Heart right ventricle (tissue), 16 donors: ENCODE results near the gene DUSP28. TPM values are rescaled to one million over a fixed set of nuclear protein-coding genes. Genes with fewer than 3 reads are reported as not detected.
"Not testable (repeated sequence)": the region's sequence is repeated elsewhere in the genome, so short reads cannot be mapped to it uniquely, and the experiment has no call there.

Source experiments
- ATAC-seq, 8 donors: fragments of 200-7000 bp; cut with Tn5 transposase; one replicate each; pipeline ENCODE4 v1.9.1; 2020; ENCODE audit warnings: mild to moderate bottlenecking in 8 of 8, moderate library complexity in 8 of 8, moderate number of reproducible peaks in 1 of 8
- DNase-seq, 2 donors: peaks; one replicate each; pipeline ENCODE4 v3.0.0-alpha.2; 2020
- H3K27ac ChIP-seq, 10 donors: fragments of 200-600 bp; sonication (generic) in 2 of 10; one replicate each; pipeline versions ENCODE4 v1.5.0 to v1.8.0; 2020 to 2022; ENCODE audit warnings: mild to moderate bottlenecking in 3 of 10
- H3K27me3 ChIP-seq, 7 donors: fragments of 200-600 bp; one replicate each; pipeline ENCODE4 v1.8.0; 2021 to 2022; ENCODE audit warnings: mild to moderate bottlenecking in 2 of 7
- H3K36me3 ChIP-seq, 9 donors: fragments of 200-600 bp; sonication (generic) in 1 of 9; one replicate each; pipeline versions ENCODE4 v1.5.0 to v1.8.0; 2020 to 2022; ENCODE audit warnings: mild to moderate bottlenecking in 2 of 9
- H3K4me1 ChIP-seq, 9 donors: fragments of 200-600 bp; sonication (generic) in 1 of 9; one replicate each; pipeline versions ENCODE4 v1.5.0 to v1.8.0; 2020 to 2022; ENCODE audit warnings: mild to moderate bottlenecking in 4 of 9
- H3K4me3 ChIP-seq, 10 donors: fragments of 200-600 bp; sonication (generic) in 2 of 10; one replicate each; pipeline versions ENCODE4 v1.5.0 to v1.8.0; 2020 to 2022; ENCODE audit warnings: mild to moderate bottlenecking in 7 of 10, moderate library complexity in 2 of 10
- H3K9me3 ChIP-seq, 11 donors: fragments of 200-600 bp in 10 of 11; sonication (generic) in 2 of 11; one replicate each; pipeline versions ENCODE4 v1.5.0 to v1.8.0; 2013 to 2022; ENCODE audit warnings: mild to moderate bottlenecking in 2 of 11, control low read depth in 1 of 11, moderate library complexity in 1 of 11
- WGBS, 2 donors: extraction: QIAGEN DNeasy Blood & Tissue Kit; methylation state at CpG; one replicate each; pipeline ENCODE4 v1.1.7; 2013; ENCODE audit warnings: inconsistent platforms in 1 of 2; 5-methylcytosine and 5-hydroxymethylcytosine counted together
- intact Hi-C, 10 donors: fragments of 100-400 bp; cut with DNase I; formaldehyde crosslinking; loops; one replicate each; pipeline versions ENCODE4 v1.11.1 to v1.14.2; 2022
- polyA plus RNA-seq, 2 donors: library from polyadenylated mRNA; stranded (reverse); fragments of 200-250 nt; gene quantifications; one replicate each; pipeline ENCODE4 v1.2.3, GENCODE V29; 2013
- total RNA-seq, 10 donors: library from RNA; stranded (reverse); fragmentation: NEBNext Ultra II Directional in 3 of 10; extraction: Animal tissue kit (Norgen Biotek cat#: 25700) in 3 of 10; gene quantifications; one replicate each; pipeline versions ENCODE4 v1.2.1 to v1.2.4, GENCODE V29; 2021 to 2023
- TF ChIP-seq, protein P1 (sequence below), 9 donors: fragments of 200-600 bp; sonication (generic) in 2 of 9; IDR thresholded peaks; one replicate each; pipeline versions ENCODE4 v1.5.0 to v1.8.0; 2021 to 2022; ENCODE audit warnings: antibody characterized with exemption in 9 of 9, mild to moderate bottlenecking in 5 of 9, moderate library complexity in 1 of 9
- donor health status: Arrhythmogenic right ventricular cardiomyopathy.
- donor health status: ischemic (EF 13 %, LVEDD 7.1; RV severe dilation, severe dysfunction).
- donor health status: healthy with polysubstance abuse.
- donor health status: DM: no; HTN: yes; CAD: no.
- donor health status: DM: no; HTN: no; CAD: no.
- donor health status: ischemic (EF 25% LVEDD 6.9; RV normal size, moderate dysfunction).
- donor health status: ischemic (EF 25% LVEDD 5.7; RV mildly dilated, moderate dysfunction).
- donor health status: healthy.
- donor health status: DM: yes; HTN: yes; CAD: no.
- donor health status: Ischemic cardiomyopathy.
- donor health status: ischemic (EF 35%, LVEDD 5.7; RV mildly dilated, moderate dysfunction).
- donor health status: nonischemic (EF 11% LVEDD 7.7; RV severe dilation, severe dysfunction).
- donor health status: DM: yes; HTN: yes; CAD: no.
- donor health status: PGD.
- donor health status: ischemic (EF 29% LVEDD 5.4; RV normal size, mild dysfunction).
- donor health status: nonischemic (EF 23%, LVEDD 6.1; RV moderate dilation, normal function).

The DUSP28 gene
- total and polyA plus RNA-seq, 12 donors, result 4.7 to 22.1 (median 13.4) TPM

DNA sequence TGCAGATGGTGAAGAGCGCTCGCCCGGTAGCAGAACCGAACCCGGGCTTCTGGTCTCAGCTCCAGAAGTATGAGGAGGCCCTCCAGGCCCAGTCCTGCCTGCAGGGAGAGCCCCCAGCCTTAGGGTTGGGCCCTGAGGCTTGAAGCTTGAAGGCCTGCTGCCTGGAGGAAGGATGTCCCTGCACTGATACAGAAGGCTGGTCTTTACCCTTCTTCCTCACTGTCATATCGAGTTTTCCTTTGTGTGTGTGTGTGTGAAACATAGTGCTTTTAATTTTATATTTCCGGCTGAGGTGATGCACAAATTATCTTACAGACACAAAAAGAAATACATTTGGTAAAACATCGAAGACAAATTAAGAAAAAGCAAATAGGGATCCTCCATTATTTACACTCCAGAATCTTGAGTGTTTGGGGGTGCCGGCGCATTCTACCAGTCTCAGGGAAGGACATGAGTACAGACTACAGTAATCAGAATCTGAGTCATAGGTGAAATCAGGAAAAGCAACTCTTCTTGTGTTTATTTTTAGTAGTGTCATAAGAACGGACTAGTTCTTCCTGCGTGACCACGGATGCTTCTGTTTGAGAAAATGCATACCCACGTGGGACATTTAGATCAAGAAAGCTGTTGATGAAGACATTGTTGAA lies 1.3 kb downstream of the DUSP28 start:
- Histone ChIP-seq H3K36me3 (peaks cover 0 to 17% (median 0%) of the 10 kb centered on the region in 9 donors), H3K27me3 (no peaks in the 10 kb centered on the region), H3K4me3 (peak overlapping the region; percentile 19 to 97 (median 86)), H3K9me3 (no peaks in the 10 kb centered on the region), H3K27ac (peak overlapping the region in 9 of 10 donors; percentile 81 to 100 (median 99)), H3K4me1 (peaks cover 12 to 87% (median 54%) of the 10 kb centered on the region in 9 donors)
- ATAC-seq (peak in 4 of 8 donors; percentile 1 to 11 (median 4)), DNase-seq (no peak)
- 21% methylated on average over 14 of the region's 14 CpGs for WGBS, 2 donors
- TF ChIP-seq, protein P1, sequence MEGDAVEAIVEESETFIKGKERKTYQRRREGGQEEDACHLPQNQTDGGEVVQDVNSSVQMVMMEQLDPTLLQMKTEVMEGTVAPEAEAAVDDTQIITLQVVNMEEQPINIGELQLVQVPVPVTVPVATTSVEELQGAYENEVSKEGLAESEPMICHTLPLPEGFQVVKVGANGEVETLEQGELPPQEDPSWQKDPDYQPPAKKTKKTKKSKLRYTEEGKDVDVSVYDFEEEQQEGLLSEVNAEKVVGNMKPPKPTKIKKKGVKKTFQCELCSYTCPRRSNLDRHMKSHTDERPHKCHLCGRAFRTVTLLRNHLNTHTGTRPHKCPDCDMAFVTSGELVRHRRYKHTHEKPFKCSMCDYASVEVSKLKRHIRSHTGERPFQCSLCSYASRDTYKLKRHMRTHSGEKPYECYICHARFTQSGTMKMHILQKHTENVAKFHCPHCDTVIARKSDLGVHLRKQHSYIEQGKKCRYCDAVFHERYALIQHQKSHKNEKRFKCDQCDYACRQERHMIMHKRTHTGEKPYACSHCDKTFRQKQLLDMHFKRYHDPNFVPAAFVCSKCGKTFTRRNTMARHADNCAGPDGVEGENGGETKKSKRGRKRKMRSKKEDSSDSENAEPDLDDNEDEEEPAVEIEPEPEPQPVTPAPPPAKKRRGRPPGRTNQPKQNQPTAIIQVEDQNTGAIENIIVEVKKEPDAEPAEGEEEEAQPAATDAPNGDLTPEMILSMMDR (IDR thresholded peaks at IDR 0.05), result no peak
- intact Hi-C loops, result loop anchor here in 1 of 10 donors (5.0 kb wide), 1 partner anchor 36 kb away; no protein-coding TSS in a partner anchor

DNA sequence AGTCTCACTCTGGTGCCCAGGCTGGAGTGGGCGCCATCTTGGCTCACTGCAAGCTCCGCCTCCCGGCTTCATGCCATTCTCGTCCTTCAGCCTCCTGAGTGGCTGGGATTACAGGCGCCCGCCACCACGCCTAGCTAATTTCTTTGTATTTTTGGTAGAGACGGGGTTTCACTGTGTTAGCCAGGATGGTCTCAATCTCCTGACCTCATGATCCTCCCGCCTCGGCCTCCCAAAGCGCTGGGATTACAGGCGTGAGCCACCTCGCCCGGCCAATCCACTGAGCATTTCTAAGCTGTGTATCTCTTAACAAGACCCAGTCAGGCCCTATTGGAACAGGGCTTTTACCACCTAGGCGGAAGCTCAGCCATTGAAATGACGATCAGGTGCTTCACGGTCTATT lies 3.1 kb downstream of the DUSP28 start:
- H3K27me3 ChIP-seq, H3K9me3 ChIP-seq, H3K4me3 ChIP-seq, ATAC-seq, DNase-seq: not testable (repeated sequence)
- intact Hi-C loops, result loop anchor here in 1 of 10 donors (5.0 kb wide), 1 partner anchor 34 kb away; no protein-coding TSS in a partner anchor
- Histone ChIP-seq H3K4me1 (peaks cover 12 to 85% (median 54%) of the 10 kb centered on the region in 9 donors), H3K27ac (peak overlapping the region in 2 of 10 donors; percentile 100), H3K36me3 (peaks cover 0 to 17% (median 0%) of the 10 kb centered on the region in 9 donors)
- 98% methylated on average over 17 of the region's 17 CpGs for WGBS, 2 donors

DNA sequence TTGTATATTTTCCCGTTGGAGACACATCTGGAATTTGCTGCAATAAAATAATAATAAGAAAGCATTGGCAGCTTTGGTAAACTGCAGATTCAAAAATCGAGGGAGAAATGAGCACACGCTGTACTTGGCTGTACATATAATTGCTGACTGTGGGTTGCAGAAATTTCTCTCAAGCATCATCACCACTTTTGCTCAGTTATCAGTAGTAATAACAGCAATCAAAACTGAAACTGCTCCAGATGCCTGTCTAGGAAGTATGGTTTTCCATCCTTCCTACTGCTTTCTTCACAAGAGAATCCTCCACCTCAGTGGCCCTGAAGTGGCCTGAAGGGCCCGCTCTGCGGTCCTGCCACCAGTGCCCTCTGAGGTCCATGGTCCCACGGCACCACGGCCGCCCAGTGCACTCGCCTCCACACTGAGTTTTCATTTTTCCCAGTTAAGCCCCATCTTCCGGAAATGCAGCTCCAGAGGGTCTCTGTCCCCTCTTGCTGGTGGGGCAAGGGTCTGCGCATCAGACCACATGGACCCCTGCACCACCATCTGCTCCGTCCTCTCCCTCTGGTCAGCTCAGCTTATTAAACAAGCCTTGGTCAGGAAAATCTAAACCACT lies 3.9 kb downstream of the DUSP28 start:
- DNase-seq (no peak), ATAC-seq (no peak)
- Histone ChIP-seq H3K4me1 (peaks cover 12 to 81% (median 54%) of the 10 kb centered on the region in 9 donors), H3K27ac (peak overlapping the region in 2 of 10 donors; percentile 97 to 100), H3K4me3 (no peak overlapping the region), H3K9me3 (no peaks in the 10 kb centered on the region), H3K27me3 (no peaks in the 10 kb centered on the region), H3K36me3 (peaks cover 0 to 17% (median 0%) of the 10 kb centered on the region in 9 donors)
- TF ChIP-seq, protein P1 (IDR thresholded peaks at IDR 0.05), result no peak
- WGBS, 2 donors, result 94 to 96% methylated on average over 12 of the region's 12 CpGs
- intact Hi-C loops, result loop anchor here in 1 of 10 donors (5.0 kb wide), 1 partner anchor 33 kb away; no protein-coding TSS in a partner anchor

DNA sequence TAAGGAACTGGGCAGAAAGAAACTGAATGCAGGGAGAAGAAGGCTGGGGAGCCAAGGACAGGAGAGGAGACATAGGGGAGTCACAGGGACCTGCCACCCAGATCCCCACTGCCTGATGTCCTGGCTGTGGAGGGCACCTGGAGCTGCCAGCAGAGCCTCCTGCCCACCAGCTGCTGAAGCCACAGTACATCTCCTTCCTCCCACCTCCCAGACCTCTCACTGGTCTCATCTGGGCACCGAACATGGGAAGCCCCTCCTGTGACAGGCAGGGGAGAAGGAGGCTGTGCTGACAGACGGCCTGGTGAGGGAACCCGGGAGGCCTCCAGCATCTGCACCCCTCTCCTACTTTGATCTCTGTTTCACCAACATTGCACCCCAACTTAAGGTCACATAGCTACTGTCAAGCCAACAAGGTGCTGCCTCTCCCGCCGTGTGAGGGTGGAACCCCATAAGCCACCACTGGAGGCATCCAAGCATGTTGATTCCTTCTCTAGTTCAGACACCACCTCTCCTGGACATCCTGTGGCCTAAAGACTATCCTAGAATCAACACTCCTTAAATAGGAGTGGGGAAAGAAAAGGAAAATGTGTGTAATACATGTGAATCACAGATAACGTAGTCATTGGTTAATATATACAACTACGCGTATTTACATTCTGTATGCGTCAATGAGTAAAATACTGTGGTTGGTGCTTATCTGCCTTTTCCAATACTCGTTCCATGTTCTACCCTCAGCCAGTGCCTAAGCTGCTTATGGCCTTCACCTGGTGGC lies 4.6 kb downstream of the DUSP28 start:
- ATAC-seq (no peak), DNase-seq (peak in 1 of 2 donors; percentile 3)
- H3K4me3 ChIP-seq, result peak overlapping the region in 1 of 10 donors; percentile 83
- TF ChIP-seq, protein P1 (IDR thresholded peaks at IDR 0.05), result no peak
- WGBS, 2 donors, result 86 to 94% methylated on average over 10 of the region's 10 CpGs
- peaks cover 16 to 81% (median 56%) of the 10 kb centered on the region in 9 donors for H3K4me1 ChIP-seq
- no peaks in the 10 kb centered on the region for H3K27me3 ChIP-seq
- peaks cover 0 to 17% (median 0%) of the 10 kb centered on the region in 9 donors for H3K36me3 ChIP-seq
- intact Hi-C loops, result loop anchor here in 1 of 10 donors (5.0 kb wide), 1 partner anchor 33 kb away; no protein-coding TSS in a partner anchor
- no peaks in the 10 kb centered on the region for H3K9me3 ChIP-seq
- H3K27ac ChIP-seq, result peak overlapping the region in 7 of 10 donors; percentile 85 to 100 (median 96)
